SK-N-SH (cell line): ENCODE measurements around the gene PCYT2. TPM values are rescaled to one million over a fixed set of nuclear protein-coding genes. Genes with fewer than 3 reads are reported as not detected.
A peak's percentile ranks its signal among the peaks of the same experiment; 100 is the strongest.

Experiments used
- CTCF ChIA-PET: fragments of 300-600, 350-600 bp; formaldehyde crosslinking; extraction: SDS; loops from one replicate; lab custom pipeline; 2021; lab: Yijun Ruan, JAX
- POLR2A ChIA-PET: fragments of 350-600 bp; sonication (Branson Sonifier 250); formaldehyde crosslinking; extraction: SDS; loops from one replicate; lab custom pipeline; 2020; ENCODE audit warnings: antibody characterized with exemption, inconsistent platforms; lab: Yijun Ruan, JAX
- DNase-seq: peaks from one replicate; pipeline ENCODE4 v3.0.0; 2012
- H2AFZ ChIP-seq: fragments of 200-600 bp; sonication (generic); 2 replicates; pipeline ENCODE4 v1.8.1; 2016; ENCODE audit warnings: antibody characterized with exemption, mild to moderate bottlenecking, low read depth
- H3F3A ChIP-seq: fragments of 200-600 bp; sonication (generic); replicated peaks from 2 replicates; pipeline ENCODE3; 2016; ENCODE audit warnings: antibody characterized with exemption, mild to moderate bottlenecking; ENCODE audit not compliant: insufficient read depth
- H3K27ac ChIP-seq, 2 experiments: fragments of 200-500 bp in 1 of 2; fragments of 200-600 bp in 1 of 2; sonication (Bioruptor generic) in 1 of 2; sonication (generic), shearing (Covaris generic) in 1 of 2; 2 replicates each; pipeline versions ENCODE4 v1.5.1 to v1.6.1; 2014 to 2016; ENCODE audit warnings: low read depth in 2 of 2, inconsistent platforms in 1 of 2, low read length in 1 of 2, mild to moderate bottlenecking in 1 of 2, mixed read lengths in 1 of 2
- H3K27me3 ChIP-seq: fragments of 200-600 bp; sonication (generic), shearing (Covaris generic); 2 replicates; pipeline ENCODE4 v1.6.1; 2016; ENCODE audit warnings: mixed run types; ENCODE audit not compliant: insufficient read depth
- H3K36me3 ChIP-seq, 2 experiments: fragments of 200-500 bp in 1 of 2; fragments of 200-600 bp in 1 of 2; sonication (Bioruptor generic) in 1 of 2; sonication (generic) in 1 of 2; replicated peaks in 1 of 2; 2 replicates each; pipeline versions ENCODE3 to v1.5.1; 2014 to 2016; ENCODE audit warnings: low read length in 1 of 2, mild to moderate bottlenecking in 1 of 2; ENCODE audit not compliant: insufficient read depth in 2 of 2, control insufficient read depth in 1 of 2
- H3K4me1 ChIP-seq, 2 experiments: fragments of 200-500 bp in 1 of 2; fragments of 200-600 bp in 1 of 2; sonication (Bioruptor generic) in 1 of 2; sonication (generic), shearing (Covaris generic) in 1 of 2; 2 replicates each; pipeline versions ENCODE4 v1.5.1 to v1.6.1; 2014 to 2016; ENCODE audit warnings: low read depth in 1 of 2, low read length in 1 of 2, mixed run types in 1 of 2; ENCODE audit not compliant: insufficient read depth in 2 of 2, control insufficient read depth in 1 of 2
- H3K4me2 ChIP-seq: fragments of 200-600 bp; sonication (generic), shearing (Covaris generic); 2 replicates; pipeline ENCODE4 v1.6.1; 2017; ENCODE audit warnings: mixed run types
- H3K4me3 ChIP-seq, 2 experiments: fragments of 200-500 bp in 1 of 2; fragments of 200-600 bp in 1 of 2; sonication (Bioruptor generic) in 1 of 2; sonication (generic), shearing (Covaris generic) in 1 of 2; 2 replicates each; pipeline versions ENCODE4 v1.5.1 to v1.8.1; 2014 to 2016; ENCODE audit warnings: low read depth in 2 of 2, inconsistent platforms in 1 of 2, low read length in 1 of 2, mild to moderate bottlenecking in 1 of 2, mixed read lengths in 1 of 2, moderate library complexity in 1 of 2
- H3K79me2 ChIP-seq: fragments of 200-600 bp; sonication (generic); 2 replicates; pipeline ENCODE4 v1.8.1; 2017; ENCODE audit warnings: mild to moderate bottlenecking; ENCODE audit not compliant: insufficient read depth
- H3K9ac ChIP-seq: fragments of 200-600 bp; sonication (generic); 2 replicates; pipeline ENCODE4 v1.6.1; 2017; ENCODE audit warnings: mixed run types
- H3K9me2 ChIP-seq: fragments of 200-600 bp; sonication (generic); 2 replicates; pipeline ENCODE4 v1.6.1; 2017; ENCODE audit warnings: mixed run types
- H3K9me3 ChIP-seq: fragments of 200-600 bp; sonication (generic); 2 replicates; pipeline ENCODE4 v1.6.1; 2017; ENCODE audit warnings: mixed run types, mild to moderate bottlenecking, moderate library complexity
- H4K20me1 ChIP-seq: fragments of 200-600 bp; sonication (generic); 2 replicates; pipeline ENCODE4 v1.6.1; 2017; ENCODE audit warnings: mild to moderate bottlenecking, mixed run types; ENCODE audit not compliant: insufficient read depth
- CHD2 ChIP-seq: fragments of 150-350 bp; IDR thresholded peaks from 2 replicates; pipeline ENCODE4 v1.6.1; 2018; ENCODE audit warnings: low read length; ENCODE audit not compliant: partially characterized antibody
- CTCF ChIP-seq: fragments of 200-600 bp; sonication (generic); IDR thresholded peaks from 2 replicates; pipeline ENCODE4 v1.6.1; 2017; ENCODE audit warnings: antibody characterized with exemption, mild to moderate bottlenecking, moderate library complexity
- ELF1 ChIP-seq: IDR thresholded peaks from 2 replicates; pipeline ENCODE4 v1.4.0; 2012
- EZH2phosphoT487 ChIP-seq: fragments of 200-600 bp; sonication (generic); IDR thresholded peaks from 2 replicates; pipeline ENCODE4 v1.6.1; 2017; ENCODE audit warnings: low read depth, mixed run types, mild to moderate bottlenecking, antibody characterized with exemption, moderate library complexity, borderline replicate concordance
- FOXM1 ChIP-seq: IDR thresholded peaks from 2 replicates; pipeline ENCODE4 v1.4.0; 2012; ENCODE audit warnings: low read depth, mild to moderate bottlenecking
- GABPA ChIP-seq: IDR thresholded peaks from 2 replicates; pipeline ENCODE4 v1.4.0; 2012; ENCODE audit warnings: low read depth, mild to moderate bottlenecking
- GATA2 ChIP-seq: sonication (generic); formaldehyde crosslinking; IDR thresholded peaks from 2 replicates; pipeline ENCODE4 v1.5.0; 2020; ENCODE audit warnings: mild to moderate bottlenecking, missing genetic modification reagents
- IRF3 ChIP-seq: fragments of 150-350 bp; IDR thresholded peaks from 2 replicates; pipeline ENCODE4 v1.6.1; 2016; ENCODE audit warnings: mild to moderate bottlenecking, low read depth, low read length
- JUND ChIP-seq: IDR thresholded peaks from 2 replicates; pipeline ENCODE4 v1.4.0; 2012
- MAX ChIP-seq: IDR thresholded peaks from 2 replicates; pipeline ENCODE4 v1.4.0; 2012; ENCODE audit warnings: low read depth
- MEF2A ChIP-seq: IDR thresholded peaks from 2 replicates; pipeline ENCODE4 v1.4.0; 2012; ENCODE audit warnings: low read depth, borderline replicate concordance
- NFIC ChIP-seq: IDR thresholded peaks from 2 replicates; pipeline ENCODE4 v1.4.0; 2012; ENCODE audit warnings: borderline replicate concordance
- NRF1 ChIP-seq: IDR thresholded peaks from 2 replicates; pipeline ENCODE4 v1.6.1; 2012; ENCODE audit warnings: low read depth, mild to moderate bottlenecking, low read length
- PBX3 ChIP-seq: IDR thresholded peaks from 2 replicates; pipeline ENCODE4; 2012
- POLR2AphosphoS5 ChIP-seq: IDR thresholded peaks from 2 replicates; pipeline ENCODE4 v1.6.1; 2012; ENCODE audit warnings: low read depth, low read length
- RAD21 ChIP-seq: IDR thresholded peaks from 2 replicates; pipeline ENCODE4 v1.6.1; 2012; ENCODE audit warnings: mild to moderate bottlenecking, low read length
- RCOR1 ChIP-seq: fragments of 150-350 bp; IDR thresholded peaks from 2 replicates; pipeline ENCODE4 v1.6.1; 2017; ENCODE audit warnings: antibody characterized with exemption, low read length
- REST ChIP-seq: IDR thresholded peaks from 2 replicates; pipeline ENCODE4 v1.6.1; 2012; ENCODE audit warnings: mild to moderate bottlenecking, low read depth, low read length, moderate library complexity
- RFX5 ChIP-seq: IDR thresholded peaks from 2 replicates; pipeline ENCODE4 v1.6.1; 2012; ENCODE audit warnings: mild to moderate bottlenecking, improper control_type of control experiment, low read length
- SIN3A ChIP-seq: IDR thresholded peaks from 2 replicates; pipeline ENCODE4 v1.6.1; 2012; ENCODE audit warnings: low read depth, mild to moderate bottlenecking, low read length, moderate library complexity, borderline replicate concordance
- SMC3 ChIP-seq: IDR thresholded peaks from 2 replicates; pipeline ENCODE4 v1.6.1; 2012; ENCODE audit warnings: low read depth, low read length, improper control_type of control experiment
- TAF1 ChIP-seq: IDR thresholded peaks from 2 replicates; pipeline ENCODE4 v1.6.1; 2012; ENCODE audit warnings: low read depth, mild to moderate bottlenecking, low read length, moderate library complexity, borderline replicate concordance
- TEAD4 ChIP-seq: IDR thresholded peaks from 2 replicates; pipeline ENCODE4 v1.4.0; 2012; ENCODE audit warnings: mild to moderate bottlenecking, borderline replicate concordance; ENCODE audit not compliant: insufficient read depth
- USF2 ChIP-seq: fragments of 150-350 bp; IDR thresholded peaks from 2 replicates; pipeline ENCODE4 v1.6.1; 2017; ENCODE audit warnings: antibody characterized with exemption, low read length, low read depth, borderline replicate concordance
- WGBS: methylation state at CpG from one replicate; pipeline ENCODE4 v1.1.6; 2017; ENCODE audit warnings: low lambda C conversion rate; 5-methylcytosine and 5-hydroxymethylcytosine counted together
- polyA plus RNA-seq, 3 experiments: library from polyadenylated mRNA; depleted of rRNA; stranded (reverse); fragments of >200 nt; gene quantifications; 2 replicates each; pipeline ENCODE4 v1.2.3, GENCODE V29; 2012

Gene PCYT2
- polyA plus RNA-seq (2012; rRNA removed): 46.2 and 54.1 TPM in 2 replicates
- 23.8 and 36.1 TPM in 2 replicates for polyA plus RNA-seq (2012; cell fraction: cytosol; rRNA removed)
- 97.5 and 110 TPM in 2 replicates for polyA plus RNA-seq (2012; cell fraction: nucleus; rRNA removed)

- H3K9me2 ChIP-seq: no peaks in the 10 kb centered on the region
- H3K4me2 ChIP-seq: peak within 1 kb of the TSS; percentile 100
- no peaks in the 10 kb centered on the region for H3K27me3 ChIP-seq
- peaks cover 15% of the 10 kb centered on the region for H3F3A ChIP-seq
- H4K20me1 ChIP-seq: peaks cover 27% of the 10 kb centered on the region
- peak within 1 kb of the TSS; percentile 85 to 96 for H3K4me3 ChIP-seq
- H3K79me2 ChIP-seq: peaks cover 22% of the 10 kb centered on the region
- ChIA-PET POLR2A (interaction anchor here (0.6 to 1.7 kb wide), 2 partner anchors 10 to 44 kb away, joined by 3 to 6 read pairs; no protein-coding TSS in a partner anchor), CTCF (interaction anchor here (0.6 to 3.8 kb wide), 8 partner anchors 10 to 109 kb away, joined by 3 to 20 read pairs (median 4); no protein-coding TSS in a partner anchor)
- no peak within 1 kb of the TSS; the same call in 1 of the 2 replicates for H2AFZ ChIP-seq
- DNase-seq: peak; percentile 100
- H3K9me3 ChIP-seq: no peaks in the 10 kb centered on the region
- H3K9ac ChIP-seq: peak within 1 kb of the TSS; percentile 71
- peaks cover 8 to 19% of the 10 kb centered on the region in 2 experiments; a peak in 2 of 4 replicates for H3K4me1 ChIP-seq
- 15% methylated on average over 35 of the region's 84 CpGs for WGBS
- peaks cover 27 to 72% of the 10 kb centered on the region in 2 experiments for H3K36me3 ChIP-seq
- peak within 1 kb of the TSS in 1 of 2 experiments; percentile 44; a peak in 2 of 4 replicates for H3K27ac ChIP-seq
- no peak for TF ChIP-seq RAD21
- no peak for TF ChIP-seq MAX
- no peak for TF ChIP-seq SIN3A
- peak; percentile 63; the same call in 1 of the 2 replicates for TF ChIP-seq POLR2AphosphoS5
- no peak for TF ChIP-seq ELF1
- 0 out of 2 replicates have a peak, but pooled peaks have one; percentile 2 for TF ChIP-seq GABPA
- no peak for TF ChIP-seq SMC3
- TF ChIP-seq IRF3: no peak
- TF ChIP-seq GATA2: no peak
- no peak for TF ChIP-seq TEAD4
- no peak for TF ChIP-seq CHD2
- TF ChIP-seq USF2: peak; percentile 9; the same call in 1 of the 2 replicates
- TF ChIP-seq PBX3: peak; percentile 31
- no peak for TF ChIP-seq REST
- TF ChIP-seq CTCF: peak; percentile 10; the same call in 1 of the 2 replicates
- no peak for TF ChIP-seq NFIC
- TF ChIP-seq MEF2A: no peak
- no peak for TF ChIP-seq RCOR1
- no peak for TF ChIP-seq FOXM1
- no peak for TF ChIP-seq JUND
- TF ChIP-seq RFX5: no peak
- no peak for TF ChIP-seq EZH2phosphoT487
- peak; percentile 67 for TF ChIP-seq NRF1
- TF ChIP-seq TAF1: no peak
Observed at GRCh38 chr17:81911277-81911961, at the start of gene PCYT2. Gene PCYT2, minus strand, starts transcription at chr17:81911399. Its CDS starts 44 bp downstream, at chr17:81911355.
